SU-DHL-6 (cell line): Measurements from ENCODE around the gene GPRC5B.

ENCODE experiments used
- EZH2phosphoT487 ChIP-seq: fragments of 200-600 bp; sonication (generic), shearing (Covaris generic); conservative IDR thresholded peaks from 2 replicates; pipeline ENCODE4 v1.6.1; 2018; ENCODE audit warnings: mild to moderate bottlenecking, antibody characterized with exemption, low read length, moderate library complexity, mixed read lengths
- TF ChIP-seq, protein P1 (sequence below): fragments of 200-600 bp; sonication (generic); IDR thresholded peaks from one replicate; pipeline ENCODE4 v1.5.1; 2017; ENCODE audit warnings: antibody characterized with exemption, mild to moderate bottlenecking, low read length, moderate library complexity; ENCODE audit not compliant: insufficient read depth, poor library complexity, severe bottlenecking

GRCh38 chr16:19912455-19913339 is 28.0 kb upstream of the GPRC5B start:
- TF ChIP-seq, protein P1, sequence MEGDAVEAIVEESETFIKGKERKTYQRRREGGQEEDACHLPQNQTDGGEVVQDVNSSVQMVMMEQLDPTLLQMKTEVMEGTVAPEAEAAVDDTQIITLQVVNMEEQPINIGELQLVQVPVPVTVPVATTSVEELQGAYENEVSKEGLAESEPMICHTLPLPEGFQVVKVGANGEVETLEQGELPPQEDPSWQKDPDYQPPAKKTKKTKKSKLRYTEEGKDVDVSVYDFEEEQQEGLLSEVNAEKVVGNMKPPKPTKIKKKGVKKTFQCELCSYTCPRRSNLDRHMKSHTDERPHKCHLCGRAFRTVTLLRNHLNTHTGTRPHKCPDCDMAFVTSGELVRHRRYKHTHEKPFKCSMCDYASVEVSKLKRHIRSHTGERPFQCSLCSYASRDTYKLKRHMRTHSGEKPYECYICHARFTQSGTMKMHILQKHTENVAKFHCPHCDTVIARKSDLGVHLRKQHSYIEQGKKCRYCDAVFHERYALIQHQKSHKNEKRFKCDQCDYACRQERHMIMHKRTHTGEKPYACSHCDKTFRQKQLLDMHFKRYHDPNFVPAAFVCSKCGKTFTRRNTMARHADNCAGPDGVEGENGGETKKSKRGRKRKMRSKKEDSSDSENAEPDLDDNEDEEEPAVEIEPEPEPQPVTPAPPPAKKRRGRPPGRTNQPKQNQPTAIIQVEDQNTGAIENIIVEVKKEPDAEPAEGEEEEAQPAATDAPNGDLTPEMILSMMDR, result no peak
- no peak for TF ChIP-seq EZH2phosphoT487
